WTC11 (cell line): ENCODE measurements around the gene IFNL2. TPM values are rescaled to one million over a fixed set of nuclear protein-coding genes. Genes with fewer than 3 reads are reported as not detected.

Source experiments
- ATAC-seq: fragments of 200-7000 bp; cut with Tn5 transposase; 2 replicates; pipeline ENCODE4 v1.10.0; 2021; ENCODE audit warnings: mild to moderate bottlenecking, moderate library complexity
- CTCF ChIA-PET: fragments of 300-600 bp; sonication (Branson Sonifier 250); formaldehyde crosslinking; loops from one replicate; lab custom pipeline; 2021; ENCODE audit warnings: antibody characterized with exemption; lab: Charles Lee
- POLR2A ChIA-PET: fragments of 350-600 bp; sonication (Branson Sonifier 250); formaldehyde crosslinking; loops from one replicate; lab custom pipeline; 2021; ENCODE audit warnings: antibody characterized with exemption; lab: Charles Lee
- DNase-seq: peaks from one replicate; pipeline ENCODE4 v3.0.0; 2021; ENCODE audit warnings: low spot score
- H3K27ac Mint-ChIP-seq: 2 replicates; pipeline ENCODE4 v1.8.0; 2021; ENCODE audit warnings: mixed read lengths
- H3K27me3 Mint-ChIP-seq: 2 replicates; pipeline ENCODE4 v1.8.0; 2021; ENCODE audit warnings: low read depth, mild to moderate bottlenecking, moderate library complexity, mixed read lengths
- H3K36me3 Mint-ChIP-seq: 2 replicates; pipeline ENCODE4 v1.8.0; 2021; ENCODE audit warnings: mixed read lengths
- H3K4me1 Mint-ChIP-seq: 2 replicates; pipeline ENCODE4 v1.8.0; 2022; ENCODE audit warnings: mixed read lengths
- H3K4me3 Mint-ChIP-seq: 2 replicates; pipeline ENCODE4 v1.8.0; 2021; ENCODE audit warnings: mild to moderate bottlenecking, moderate library complexity, mixed read lengths
- H3K9me3 Mint-ChIP-seq: 2 replicates; pipeline ENCODE4 v1.8.0; 2021; ENCODE audit warnings: mixed read lengths
- IRF2 ChIP-seq: sonication (generic); formaldehyde crosslinking; IDR thresholded peaks from 2 replicates; pipeline ENCODE4 v1.8.0; 2022; ENCODE audit warnings: low read depth, missing genetic modification reagents, borderline replicate concordance
- JUN ChIP-seq: sonication (generic); formaldehyde crosslinking; IDR thresholded peaks from 2 replicates; pipeline ENCODE4 v1.8.0; 2023; ENCODE audit warnings: mild to moderate bottlenecking, missing genetic modification reagents
- MXD4 ChIP-seq: fragments of 250-450 bp; sonication (Bioruptor Pico); IDR thresholded peaks from 2 replicates; pipeline ENCODE4 v1.8.0; 2021; ENCODE audit warnings: mild to moderate bottlenecking, moderate library complexity, borderline replicate concordance
- RELA ChIP-seq: sonication (generic); formaldehyde crosslinking; IDR thresholded peaks from 2 replicates; pipeline ENCODE4 v1.8.1; 2022; ENCODE audit warnings: missing genetic modification reagents, mild to moderate bottlenecking, borderline replicate concordance
- ZBTB21 ChIP-seq: sonication (generic); formaldehyde crosslinking; IDR thresholded peaks from 2 replicates; pipeline ENCODE4 v1.8.1; 2023; ENCODE audit warnings: mild to moderate bottlenecking, missing genetic modification reagents, borderline replicate concordance
- ZNF121 ChIP-seq: sonication (generic); formaldehyde crosslinking; IDR thresholded peaks from 2 replicates; pipeline ENCODE4 v1.8.0; 2023; ENCODE audit warnings: missing genetic modification reagents
- ZNF317 ChIP-seq: sonication (generic); formaldehyde crosslinking; IDR thresholded peaks from 2 replicates; pipeline ENCODE4 v1.8.1; 2023; ENCODE audit warnings: low read depth, mild to moderate bottlenecking, moderate library complexity, missing genetic modification reagents, borderline replicate concordance
- total RNA-seq: library from RNA; stranded (reverse); gene quantifications from 3 replicates; pipeline ENCODE4 v1.2.3, GENCODE V29; 2021
- TF ChIP-seq, protein P1 (sequence below): sonication (generic); formaldehyde crosslinking; IDR thresholded peaks from 2 replicates; pipeline ENCODE4 v1.8.0; 2023; ENCODE audit warnings: missing genetic modification reagents, mild to moderate bottlenecking, borderline replicate concordance
- TF ChIP-seq, protein P2 (sequence below): sonication (generic); formaldehyde crosslinking; IDR thresholded peaks from 2 replicates; pipeline ENCODE4 v1.8.1; 2023; ENCODE audit warnings: mild to moderate bottlenecking, moderate library complexity, missing genetic modification reagents
- TF ChIP-seq, protein P3 (sequence below): sonication (generic); formaldehyde crosslinking; IDR thresholded peaks from 2 replicates; pipeline ENCODE4 v1.8.1; 2023; ENCODE audit warnings: mild to moderate bottlenecking, missing genetic modification reagents, moderate library complexity
- TF ChIP-seq, protein P4 (sequence below): sonication (generic); formaldehyde crosslinking; conservative IDR thresholded peaks from 2 replicates; pipeline ENCODE4 v1.8.1; 2023; ENCODE audit warnings: mild to moderate bottlenecking, low read depth, missing genetic modification reagents, moderate library complexity
- TF ChIP-seq, protein P5 (sequence below): sonication (generic); formaldehyde crosslinking; IDR thresholded peaks from 2 replicates; pipeline ENCODE4 v1.8.1; 2023; ENCODE audit warnings: mild to moderate bottlenecking, missing genetic modification reagents
- TF ChIP-seq, protein P6 (sequence below): fragments of 200-600 bp; IDR thresholded peaks from 2 replicates; pipeline ENCODE4 v1.8.0; 2022; ENCODE audit warnings: antibody characterized with exemption
- TF ChIP-seq, protein P7 (sequence below): sonication (generic); formaldehyde crosslinking; IDR thresholded peaks from 2 replicates; pipeline ENCODE4 v1.8.1; 2023; ENCODE audit warnings: mild to moderate bottlenecking, missing genetic modification reagents, borderline replicate concordance
- TF ChIP-seq, protein P8 (sequence below): sonication (generic); formaldehyde crosslinking; IDR thresholded peaks from 2 replicates; pipeline ENCODE4 v1.8.0; 2022; ENCODE audit warnings: mild to moderate bottlenecking, missing genetic modification reagents

Gene IFNL2
- total RNA-seq, 1 experiment from 2014 or later = not detected

DNA sequence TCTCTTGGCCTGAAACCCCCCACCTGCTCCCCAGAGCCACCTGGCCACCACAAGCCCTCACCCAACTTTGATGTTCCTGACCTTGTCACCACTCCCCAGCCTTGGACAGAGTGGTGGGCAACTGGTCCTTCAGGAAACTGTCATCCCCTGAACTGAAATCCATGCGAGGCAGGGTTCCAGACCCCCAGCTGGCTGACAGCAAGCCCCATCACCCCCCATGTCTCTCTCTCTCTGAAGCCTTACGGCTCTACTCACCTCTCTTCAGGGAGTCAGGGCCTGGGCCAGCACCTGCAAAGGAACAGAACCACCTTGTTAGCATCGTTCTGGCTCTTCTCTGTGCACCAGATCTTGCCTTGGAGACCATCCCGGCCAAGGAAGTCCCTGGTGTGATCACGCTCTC lies 49.9 kb downstream of the IFNL2 start (continued):
- TF ChIP-seq MXD4 = no peak

DNA sequence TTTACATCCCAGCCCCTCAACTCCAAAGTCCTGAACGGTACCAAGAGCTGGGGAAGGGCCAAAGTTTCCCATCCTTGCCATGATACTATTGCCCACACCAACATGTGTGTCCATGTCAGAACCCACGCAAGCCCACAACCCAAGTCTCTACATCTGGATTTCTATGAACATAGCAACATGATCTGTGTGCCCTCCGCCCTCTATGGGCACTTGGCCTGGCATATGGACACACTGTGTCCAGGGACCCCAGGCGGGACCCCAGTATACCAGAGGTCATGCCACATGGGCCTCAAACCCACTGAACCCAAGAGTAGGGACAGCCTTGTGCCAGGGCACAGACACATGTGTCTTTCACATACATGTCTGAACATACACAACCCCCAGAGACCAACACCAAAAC lies 50.5 kb downstream of the IFNL2 start:
- ChIA-PET CTCF (no interaction called here), POLR2A (no interaction called here)
- TF ChIP-seq, protein P1, sequence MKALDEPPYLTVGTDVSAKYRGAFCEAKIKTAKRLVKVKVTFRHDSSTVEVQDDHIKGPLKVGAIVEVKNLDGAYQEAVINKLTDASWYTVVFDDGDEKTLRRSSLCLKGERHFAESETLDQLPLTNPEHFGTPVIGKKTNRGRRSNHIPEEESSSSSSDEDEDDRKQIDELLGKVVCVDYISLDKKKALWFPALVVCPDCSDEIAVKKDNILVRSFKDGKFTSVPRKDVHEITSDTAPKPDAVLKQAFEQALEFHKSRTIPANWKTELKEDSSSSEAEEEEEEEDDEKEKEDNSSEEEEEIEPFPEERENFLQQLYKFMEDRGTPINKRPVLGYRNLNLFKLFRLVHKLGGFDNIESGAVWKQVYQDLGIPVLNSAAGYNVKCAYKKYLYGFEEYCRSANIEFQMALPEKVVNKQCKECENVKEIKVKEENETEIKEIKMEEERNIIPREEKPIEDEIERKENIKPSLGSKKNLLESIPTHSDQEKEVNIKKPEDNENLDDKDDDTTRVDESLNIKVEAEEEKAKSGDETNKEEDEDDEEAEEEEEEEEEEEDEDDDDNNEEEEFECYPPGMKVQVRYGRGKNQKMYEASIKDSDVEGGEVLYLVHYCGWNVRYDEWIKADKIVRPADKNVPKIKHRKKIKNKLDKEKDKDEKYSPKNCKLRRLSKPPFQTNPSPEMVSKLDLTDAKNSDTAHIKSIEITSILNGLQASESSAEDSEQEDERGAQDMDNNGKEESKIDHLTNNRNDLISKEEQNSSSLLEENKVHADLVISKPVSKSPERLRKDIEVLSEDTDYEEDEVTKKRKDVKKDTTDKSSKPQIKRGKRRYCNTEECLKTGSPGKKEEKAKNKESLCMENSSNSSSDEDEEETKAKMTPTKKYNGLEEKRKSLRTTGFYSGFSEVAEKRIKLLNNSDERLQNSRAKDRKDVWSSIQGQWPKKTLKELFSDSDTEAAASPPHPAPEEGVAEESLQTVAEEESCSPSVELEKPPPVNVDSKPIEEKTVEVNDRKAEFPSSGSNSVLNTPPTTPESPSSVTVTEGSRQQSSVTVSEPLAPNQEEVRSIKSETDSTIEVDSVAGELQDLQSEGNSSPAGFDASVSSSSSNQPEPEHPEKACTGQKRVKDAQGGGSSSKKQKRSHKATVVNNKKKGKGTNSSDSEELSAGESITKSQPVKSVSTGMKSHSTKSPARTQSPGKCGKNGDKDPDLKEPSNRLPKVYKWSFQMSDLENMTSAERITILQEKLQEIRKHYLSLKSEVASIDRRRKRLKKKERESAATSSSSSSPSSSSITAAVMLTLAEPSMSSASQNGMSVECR (CRISPR knock-in tag) = no peak
- TF ChIP-seq, protein P2, sequence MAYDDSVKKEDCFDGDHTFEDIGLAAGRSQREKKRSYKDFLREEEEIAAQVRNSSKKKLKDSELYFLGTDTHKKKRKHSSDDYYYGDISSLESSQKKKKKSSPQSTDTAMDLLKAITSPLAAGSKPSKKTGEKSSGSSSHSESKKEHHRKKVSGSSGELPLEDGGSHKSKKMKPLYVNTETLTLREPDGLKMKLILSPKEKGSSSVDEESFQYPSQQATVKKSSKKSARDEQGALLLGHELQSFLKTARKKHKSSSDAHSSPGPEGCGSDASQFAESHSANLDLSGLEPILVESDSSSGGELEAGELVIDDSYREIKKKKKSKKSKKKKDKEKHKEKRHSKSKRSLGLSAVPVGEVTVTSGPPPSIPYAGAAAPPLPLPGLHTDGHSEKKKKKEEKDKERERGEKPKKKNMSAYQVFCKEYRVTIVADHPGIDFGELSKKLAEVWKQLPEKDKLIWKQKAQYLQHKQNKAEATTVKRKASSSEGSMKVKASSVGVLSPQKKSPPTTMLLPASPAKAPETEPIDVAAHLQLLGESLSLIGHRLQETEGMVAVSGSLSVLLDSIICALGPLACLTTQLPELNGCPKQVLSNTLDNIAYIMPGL (CRISPR knock-in tag) = no peak
- TF ChIP-seq, protein P3, sequence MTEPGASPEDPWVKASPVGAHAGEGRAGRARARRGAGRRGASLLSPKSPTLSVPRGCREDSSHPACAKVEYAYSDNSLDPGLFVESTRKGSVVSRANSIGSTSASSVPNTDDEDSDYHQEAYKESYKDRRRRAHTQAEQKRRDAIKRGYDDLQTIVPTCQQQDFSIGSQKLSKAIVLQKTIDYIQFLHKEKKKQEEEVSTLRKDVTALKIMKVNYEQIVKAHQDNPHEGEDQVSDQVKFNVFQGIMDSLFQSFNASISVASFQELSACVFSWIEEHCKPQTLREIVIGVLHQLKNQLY (CRISPR knock-in tag) = no peak
- TF ChIP-seq, protein P4, sequence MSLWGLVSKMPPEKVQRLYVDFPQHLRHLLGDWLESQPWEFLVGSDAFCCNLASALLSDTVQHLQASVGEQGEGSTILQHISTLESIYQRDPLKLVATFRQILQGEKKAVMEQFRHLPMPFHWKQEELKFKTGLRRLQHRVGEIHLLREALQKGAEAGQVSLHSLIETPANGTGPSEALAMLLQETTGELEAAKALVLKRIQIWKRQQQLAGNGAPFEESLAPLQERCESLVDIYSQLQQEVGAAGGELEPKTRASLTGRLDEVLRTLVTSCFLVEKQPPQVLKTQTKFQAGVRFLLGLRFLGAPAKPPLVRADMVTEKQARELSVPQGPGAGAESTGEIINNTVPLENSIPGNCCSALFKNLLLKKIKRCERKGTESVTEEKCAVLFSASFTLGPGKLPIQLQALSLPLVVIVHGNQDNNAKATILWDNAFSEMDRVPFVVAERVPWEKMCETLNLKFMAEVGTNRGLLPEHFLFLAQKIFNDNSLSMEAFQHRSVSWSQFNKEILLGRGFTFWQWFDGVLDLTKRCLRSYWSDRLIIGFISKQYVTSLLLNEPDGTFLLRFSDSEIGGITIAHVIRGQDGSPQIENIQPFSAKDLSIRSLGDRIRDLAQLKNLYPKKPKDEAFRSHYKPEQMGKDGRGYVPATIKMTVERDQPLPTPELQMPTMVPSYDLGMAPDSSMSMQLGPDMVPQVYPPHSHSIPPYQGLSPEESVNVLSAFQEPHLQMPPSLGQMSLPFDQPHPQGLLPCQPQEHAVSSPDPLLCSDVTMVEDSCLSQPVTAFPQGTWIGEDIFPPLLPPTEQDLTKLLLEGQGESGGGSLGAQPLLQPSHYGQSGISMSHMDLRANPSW (CRISPR knock-in tag) = no peak
- TF ChIP-seq, protein P5, sequence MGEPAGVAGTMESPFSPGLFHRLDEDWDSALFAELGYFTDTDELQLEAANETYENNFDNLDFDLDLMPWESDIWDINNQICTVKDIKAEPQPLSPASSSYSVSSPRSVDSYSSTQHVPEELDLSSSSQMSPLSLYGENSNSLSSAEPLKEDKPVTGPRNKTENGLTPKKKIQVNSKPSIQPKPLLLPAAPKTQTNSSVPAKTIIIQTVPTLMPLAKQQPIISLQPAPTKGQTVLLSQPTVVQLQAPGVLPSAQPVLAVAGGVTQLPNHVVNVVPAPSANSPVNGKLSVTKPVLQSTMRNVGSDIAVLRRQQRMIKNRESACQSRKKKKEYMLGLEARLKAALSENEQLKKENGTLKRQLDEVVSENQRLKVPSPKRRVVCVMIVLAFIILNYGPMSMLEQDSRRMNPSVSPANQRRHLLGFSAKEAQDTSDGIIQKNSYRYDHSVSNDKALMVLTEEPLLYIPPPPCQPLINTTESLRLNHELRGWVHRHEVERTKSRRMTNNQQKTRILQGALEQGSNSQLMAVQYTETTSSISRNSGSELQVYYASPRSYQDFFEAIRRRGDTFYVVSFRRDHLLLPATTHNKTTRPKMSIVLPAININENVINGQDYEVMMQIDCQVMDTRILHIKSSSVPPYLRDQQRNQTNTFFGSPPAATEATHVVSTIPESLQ (CRISPR knock-in tag) = no peak
- TF ChIP-seq IRF2 = no peak
- no peak for TF ChIP-seq JUN (CRISPR knock-in tag)
- TF ChIP-seq, protein P6, sequence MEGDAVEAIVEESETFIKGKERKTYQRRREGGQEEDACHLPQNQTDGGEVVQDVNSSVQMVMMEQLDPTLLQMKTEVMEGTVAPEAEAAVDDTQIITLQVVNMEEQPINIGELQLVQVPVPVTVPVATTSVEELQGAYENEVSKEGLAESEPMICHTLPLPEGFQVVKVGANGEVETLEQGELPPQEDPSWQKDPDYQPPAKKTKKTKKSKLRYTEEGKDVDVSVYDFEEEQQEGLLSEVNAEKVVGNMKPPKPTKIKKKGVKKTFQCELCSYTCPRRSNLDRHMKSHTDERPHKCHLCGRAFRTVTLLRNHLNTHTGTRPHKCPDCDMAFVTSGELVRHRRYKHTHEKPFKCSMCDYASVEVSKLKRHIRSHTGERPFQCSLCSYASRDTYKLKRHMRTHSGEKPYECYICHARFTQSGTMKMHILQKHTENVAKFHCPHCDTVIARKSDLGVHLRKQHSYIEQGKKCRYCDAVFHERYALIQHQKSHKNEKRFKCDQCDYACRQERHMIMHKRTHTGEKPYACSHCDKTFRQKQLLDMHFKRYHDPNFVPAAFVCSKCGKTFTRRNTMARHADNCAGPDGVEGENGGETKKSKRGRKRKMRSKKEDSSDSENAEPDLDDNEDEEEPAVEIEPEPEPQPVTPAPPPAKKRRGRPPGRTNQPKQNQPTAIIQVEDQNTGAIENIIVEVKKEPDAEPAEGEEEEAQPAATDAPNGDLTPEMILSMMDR = no peak
- no peak for TF ChIP-seq RELA (CRISPR knock-in tag)
- no peak for TF ChIP-seq ZNF317 (CRISPR knock-in tag)
- TF ChIP-seq, protein P7, sequence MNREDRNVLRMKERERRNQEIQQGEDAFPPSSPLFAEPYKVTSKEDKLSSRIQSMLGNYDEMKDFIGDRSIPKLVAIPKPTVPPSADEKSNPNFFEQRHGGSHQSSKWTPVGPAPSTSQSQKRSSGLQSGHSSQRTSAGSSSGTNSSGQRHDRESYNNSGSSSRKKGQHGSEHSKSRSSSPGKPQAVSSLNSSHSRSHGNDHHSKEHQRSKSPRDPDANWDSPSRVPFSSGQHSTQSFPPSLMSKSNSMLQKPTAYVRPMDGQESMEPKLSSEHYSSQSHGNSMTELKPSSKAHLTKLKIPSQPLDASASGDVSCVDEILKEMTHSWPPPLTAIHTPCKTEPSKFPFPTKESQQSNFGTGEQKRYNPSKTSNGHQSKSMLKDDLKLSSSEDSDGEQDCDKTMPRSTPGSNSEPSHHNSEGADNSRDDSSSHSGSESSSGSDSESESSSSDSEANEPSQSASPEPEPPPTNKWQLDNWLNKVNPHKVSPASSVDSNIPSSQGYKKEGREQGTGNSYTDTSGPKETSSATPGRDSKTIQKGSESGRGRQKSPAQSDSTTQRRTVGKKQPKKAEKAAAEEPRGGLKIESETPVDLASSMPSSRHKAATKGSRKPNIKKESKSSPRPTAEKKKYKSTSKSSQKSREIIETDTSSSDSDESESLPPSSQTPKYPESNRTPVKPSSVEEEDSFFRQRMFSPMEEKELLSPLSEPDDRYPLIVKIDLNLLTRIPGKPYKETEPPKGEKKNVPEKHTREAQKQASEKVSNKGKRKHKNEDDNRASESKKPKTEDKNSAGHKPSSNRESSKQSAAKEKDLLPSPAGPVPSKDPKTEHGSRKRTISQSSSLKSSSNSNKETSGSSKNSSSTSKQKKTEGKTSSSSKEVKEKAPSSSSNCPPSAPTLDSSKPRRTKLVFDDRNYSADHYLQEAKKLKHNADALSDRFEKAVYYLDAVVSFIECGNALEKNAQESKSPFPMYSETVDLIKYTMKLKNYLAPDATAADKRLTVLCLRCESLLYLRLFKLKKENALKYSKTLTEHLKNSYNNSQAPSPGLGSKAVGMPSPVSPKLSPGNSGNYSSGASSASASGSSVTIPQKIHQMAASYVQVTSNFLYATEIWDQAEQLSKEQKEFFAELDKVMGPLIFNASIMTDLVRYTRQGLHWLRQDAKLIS = no peak
- TF ChIP-seq ZBTB21 (CRISPR knock-in tag) = no peak
- no peak for TF ChIP-seq MXD4
- TF ChIP-seq ZNF121 (CRISPR knock-in tag) = no peak
- TF ChIP-seq, protein P8, sequence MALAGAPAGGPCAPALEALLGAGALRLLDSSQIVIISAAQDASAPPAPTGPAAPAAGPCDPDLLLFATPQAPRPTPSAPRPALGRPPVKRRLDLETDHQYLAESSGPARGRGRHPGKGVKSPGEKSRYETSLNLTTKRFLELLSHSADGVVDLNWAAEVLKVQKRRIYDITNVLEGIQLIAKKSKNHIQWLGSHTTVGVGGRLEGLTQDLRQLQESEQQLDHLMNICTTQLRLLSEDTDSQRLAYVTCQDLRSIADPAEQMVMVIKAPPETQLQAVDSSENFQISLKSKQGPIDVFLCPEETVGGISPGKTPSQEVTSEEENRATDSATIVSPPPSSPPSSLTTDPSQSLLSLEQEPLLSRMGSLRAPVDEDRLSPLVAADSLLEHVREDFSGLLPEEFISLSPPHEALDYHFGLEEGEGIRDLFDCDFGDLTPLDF (CRISPR knock-in tag) = no peak
- no peak for ATAC-seq
- peak overlapping the region; percentile 88 for H3K4me3 Mint-ChIP-seq
- H3K4me1 Mint-ChIP-seq = peaks cover 15% of the 10 kb centered on the region
- H3K27ac Mint-ChIP-seq = no peak overlapping the region
- DNase-seq = no peak
- H3K27me3 Mint-ChIP-seq = peaks cover 42% of the 10 kb centered on the region
- no peaks in the 10 kb centered on the region for H3K9me3 Mint-ChIP-seq
- peaks cover 3% of the 10 kb centered on the region; the same call in 1 of the 2 replicates for H3K36me3 Mint-ChIP-seq
